Tibial nerve (tissue), 4 donors: ENCODE results near the gene SMARCA4. TPM values are rescaled to one million over a fixed set of nuclear protein-coding genes. Genes with fewer than 3 reads are reported as not detected.

Experiments
- DNase-seq, 2 donors: peaks; one replicate each; pipeline ENCODE4 v3.0.0-alpha.2; 2019; ENCODE audit warnings: low spot score in 2 of 2
- H3K27ac ChIP-seq, 4 donors: fragments of 200-600 bp; sonication (generic) in 3 of 4; one replicate each; pipeline ENCODE4 v1.5.1; 2017 to 2019; ENCODE audit warnings: mild to moderate bottlenecking in 1 of 4
- H3K27me3 ChIP-seq, 2 donors: fragments of 200-600 bp; sonication (generic) in 1 of 2; one replicate each; pipeline versions ENCODE4 v1.5.1 to v1.6.0; 2017 to 2019
- H3K36me3 ChIP-seq, 3 donors: fragments of 200-600 bp; sonication (generic); one replicate each; pipeline ENCODE4 v1.5.1; 2018 to 2019
- H3K4me1 ChIP-seq, 4 donors: fragments of 200-600 bp; sonication (generic) in 3 of 4; one replicate each; pipeline ENCODE4 v1.5.1; 2017 to 2019
- H3K4me3 ChIP-seq, 4 donors: fragments of 200-600 bp; sonication (generic) in 3 of 4; one replicate each; pipeline ENCODE4 v1.5.1; 2017 to 2019; ENCODE audit warnings: mild to moderate bottlenecking in 1 of 4, moderate library complexity in 1 of 4
- H3K9me3 ChIP-seq, 4 donors: fragments of 200-600 bp; sonication (generic) in 3 of 4; one replicate each; pipeline ENCODE4 v1.5.1; 2017 to 2019
- EP300 ChIP-seq, 2 donors: sonication (generic); formaldehyde crosslinking; IDR thresholded peaks; one replicate each; pipeline ENCODE4 v1.6.1; 2017; ENCODE audit warnings: antibody characterized with exemption in 2 of 2, mild to moderate bottlenecking in 1 of 2
- POLR2A ChIP-seq, 2 donors: fragments of 450-650 bp; IDR thresholded peaks; one replicate each; pipeline ENCODE4 v1.6.1; 2017; ENCODE audit warnings: antibody characterized with exemption in 2 of 2, mild to moderate bottlenecking in 2 of 2, moderate library complexity in 2 of 2
- WGBS, 2 donors: methylation state at CpG; one replicate each; pipeline ENCODE4 v1.1.5; 2018; 5-methylcytosine and 5-hydroxymethylcytosine counted together
- total RNA-seq, 4 donors: library from RNA; depleted of rRNA; stranded (reverse); fragments of >200 nt; gene quantifications; one replicate each; pipeline ENCODE4 v1.1.0, GENCODE V29; 2016
- TF ChIP-seq, protein P1 (sequence below), 5 experiments: fragments of 200-600 bp in 3 of 5; fragments of 450-650 bp in 2 of 5; sonication (generic) in 3 of 5; IDR thresholded peaks; one replicate each; pipeline ENCODE4 v1.5.1; 2016 to 2019; ENCODE audit warnings: antibody characterized with exemption in 5 of 5, mild to moderate bottlenecking in 3 of 5, moderate library complexity in 2 of 5

Gene SMARCA4
- total RNA-seq, 4 donors from 2014 or later = 54.2 to 122 (median 73.9) TPM

DNA sequence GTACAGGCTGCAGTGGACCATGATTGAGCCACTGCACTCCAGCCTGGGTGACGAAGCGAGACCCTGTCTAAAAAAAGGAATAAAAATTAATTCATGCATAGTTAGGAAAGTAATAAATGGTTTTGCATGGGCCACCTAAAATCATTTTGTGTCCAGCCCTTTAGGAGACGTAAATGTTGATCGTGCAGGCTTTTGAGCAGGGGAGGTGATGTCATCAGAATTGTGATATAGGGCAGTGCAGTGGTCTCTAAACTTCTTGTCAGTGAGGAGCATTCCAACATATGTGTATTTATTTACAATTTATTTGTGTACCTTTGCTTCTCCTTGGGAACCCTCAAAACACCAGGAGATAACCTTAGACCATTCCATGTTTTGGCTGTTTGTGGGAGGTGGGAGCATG lies 3.0 kb downstream of the SMARCA4 start:
- Histone ChIP-seq H3K9me3 (no peaks in the 10 kb centered on the region), H3K27ac (no peak overlapping the region), H3K4me3 (no peak overlapping the region), H3K27me3 (no peaks in the 10 kb centered on the region), H3K4me1 (peaks cover 0 to 51% (median 15%) of the 10 kb centered on the region in 4 donors), H3K36me3 (peaks cover 0 to 6% (median 0%) of the 10 kb centered on the region in 3 donors)
- WGBS, 2 donors = 69 to 71% methylated on average over 4 of the region's 4 CpGs
- DNase-seq = no peak
- TF ChIP-seq POLR2A (IDR thresholded peaks at IDR 0.05) (no peak), EP300 (IDR thresholded peaks at IDR 0.05) (no peak)
- TF ChIP-seq, protein P1, sequence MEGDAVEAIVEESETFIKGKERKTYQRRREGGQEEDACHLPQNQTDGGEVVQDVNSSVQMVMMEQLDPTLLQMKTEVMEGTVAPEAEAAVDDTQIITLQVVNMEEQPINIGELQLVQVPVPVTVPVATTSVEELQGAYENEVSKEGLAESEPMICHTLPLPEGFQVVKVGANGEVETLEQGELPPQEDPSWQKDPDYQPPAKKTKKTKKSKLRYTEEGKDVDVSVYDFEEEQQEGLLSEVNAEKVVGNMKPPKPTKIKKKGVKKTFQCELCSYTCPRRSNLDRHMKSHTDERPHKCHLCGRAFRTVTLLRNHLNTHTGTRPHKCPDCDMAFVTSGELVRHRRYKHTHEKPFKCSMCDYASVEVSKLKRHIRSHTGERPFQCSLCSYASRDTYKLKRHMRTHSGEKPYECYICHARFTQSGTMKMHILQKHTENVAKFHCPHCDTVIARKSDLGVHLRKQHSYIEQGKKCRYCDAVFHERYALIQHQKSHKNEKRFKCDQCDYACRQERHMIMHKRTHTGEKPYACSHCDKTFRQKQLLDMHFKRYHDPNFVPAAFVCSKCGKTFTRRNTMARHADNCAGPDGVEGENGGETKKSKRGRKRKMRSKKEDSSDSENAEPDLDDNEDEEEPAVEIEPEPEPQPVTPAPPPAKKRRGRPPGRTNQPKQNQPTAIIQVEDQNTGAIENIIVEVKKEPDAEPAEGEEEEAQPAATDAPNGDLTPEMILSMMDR (IDR thresholded peaks at IDR 0.05) = no peak

DNA sequence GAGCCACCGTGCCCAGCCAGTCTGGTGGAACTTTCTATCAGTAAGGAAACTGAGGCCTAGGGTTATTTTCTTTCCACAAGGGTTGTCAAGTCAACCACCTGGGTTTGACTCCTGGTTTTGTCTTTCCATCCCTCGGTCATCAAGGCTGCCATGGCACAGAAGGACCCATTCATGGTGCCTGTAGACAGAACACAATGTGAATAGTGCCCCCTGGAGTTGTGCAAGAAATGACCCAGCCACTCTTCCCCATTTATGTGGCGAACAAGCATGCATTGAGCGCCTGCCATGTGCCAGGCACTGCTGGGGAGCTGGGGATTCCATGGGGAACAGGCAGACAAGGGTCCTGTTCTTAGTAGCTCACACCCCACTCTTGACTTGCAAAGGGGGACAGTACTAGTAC lies 4.1 kb downstream of the SMARCA4 start:
- TF ChIP-seq, protein P1 (IDR thresholded peaks at IDR 0.05) = no peak
- TF ChIP-seq EP300 (IDR thresholded peaks at IDR 0.05) (no peak), POLR2A (IDR thresholded peaks at IDR 0.05) (no peak)
- Histone ChIP-seq H3K36me3 (peaks cover 0 to 6% (median 0%) of the 10 kb centered on the region in 3 donors), H3K9me3 (no peaks in the 10 kb centered on the region), H3K4me3 (no peak overlapping the region), H3K27ac (no peak overlapping the region), H3K4me1 (peaks cover 0 to 48% (median 14%) of the 10 kb centered on the region in 4 donors), H3K27me3 (no peaks in the 10 kb centered on the region)
- DNase-seq = no peak
- 96 to 97% methylated on average over 4 of the region's 4 CpGs for WGBS, 2 donors

DNA sequence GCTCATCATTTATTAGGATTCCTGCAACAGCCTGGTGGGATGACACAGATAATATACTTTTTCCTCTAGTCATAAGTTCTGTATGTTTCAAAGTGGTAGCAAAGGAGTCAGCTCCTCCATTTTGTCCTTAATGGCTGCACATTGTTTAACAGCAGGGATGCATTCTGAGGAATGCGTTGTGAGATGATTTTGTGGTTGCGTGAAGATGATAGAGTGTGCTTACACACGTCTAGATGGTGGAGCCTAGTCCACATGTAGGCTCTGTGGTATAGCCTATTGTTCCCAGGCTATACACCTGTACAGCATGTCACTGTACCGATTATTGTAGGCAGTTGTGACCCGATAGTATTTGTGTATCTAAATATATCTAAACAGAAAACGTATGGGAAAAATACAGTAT lies 4.6 kb downstream of the SMARCA4 start:
- Histone ChIP-seq H3K4me3 (no peak overlapping the region), H3K36me3 (peaks cover 0 to 6% (median 0%) of the 10 kb centered on the region in 3 donors), H3K9me3 (no peaks in the 10 kb centered on the region), H3K4me1 (peaks cover 0 to 48% (median 12%) of the 10 kb centered on the region in 4 donors), H3K27ac (no peak overlapping the region), H3K27me3 (no peaks in the 10 kb centered on the region)
- WGBS, 2 donors = 78 to 80% methylated on average over 6 of the region's 6 CpGs
- no peak for TF ChIP-seq POLR2A (IDR thresholded peaks at IDR 0.05)
- TF ChIP-seq EP300 (IDR thresholded peaks at IDR 0.05) = no peak
- TF ChIP-seq, protein P1 (IDR thresholded peaks at IDR 0.05) = no peak
- DNase-seq = no peak

DNA sequence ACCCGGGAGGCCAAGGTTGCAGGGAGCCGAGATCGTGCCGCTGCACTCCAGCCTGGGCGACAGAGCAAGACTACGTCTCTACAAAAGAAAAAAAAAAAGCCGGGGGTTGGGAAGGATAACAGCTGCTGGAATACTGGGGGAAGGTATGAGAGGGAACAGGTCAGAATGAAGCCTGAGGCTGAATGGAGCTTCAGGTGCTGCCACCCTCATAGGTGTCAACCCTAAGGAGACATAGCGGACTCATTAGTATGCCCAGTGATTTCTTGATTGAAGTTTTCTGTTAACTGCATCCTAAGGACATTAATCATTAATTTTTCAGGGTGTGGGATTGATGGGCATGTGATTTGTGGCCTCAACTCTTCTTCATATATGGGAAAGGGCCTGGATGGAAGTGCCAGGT lies 6.0 kb downstream of the SMARCA4 start:
- no peak for TF ChIP-seq EP300 (IDR thresholded peaks at IDR 0.05)
- TF ChIP-seq POLR2A (IDR thresholded peaks at IDR 0.05) = no peak
- TF ChIP-seq, protein P1 (IDR thresholded peaks at IDR 0.05) = no peak
- WGBS, 2 donors = 89 to 92% methylated on average over 8 of the region's 8 CpGs
- no peak overlapping the region for H3K4me3 ChIP-seq
- peaks cover 0 to 50% (median 12%) of the 10 kb centered on the region in 4 donors for H3K4me1 ChIP-seq
- H3K36me3 ChIP-seq = peaks cover 0 to 6% (median 0%) of the 10 kb centered on the region in 3 donors
- H3K27me3 ChIP-seq = no peaks in the 10 kb centered on the region
- DNase-seq = no peak
- no peak overlapping the region for H3K27ac ChIP-seq
- H3K9me3 ChIP-seq = no peaks in the 10 kb centered on the region

DNA sequence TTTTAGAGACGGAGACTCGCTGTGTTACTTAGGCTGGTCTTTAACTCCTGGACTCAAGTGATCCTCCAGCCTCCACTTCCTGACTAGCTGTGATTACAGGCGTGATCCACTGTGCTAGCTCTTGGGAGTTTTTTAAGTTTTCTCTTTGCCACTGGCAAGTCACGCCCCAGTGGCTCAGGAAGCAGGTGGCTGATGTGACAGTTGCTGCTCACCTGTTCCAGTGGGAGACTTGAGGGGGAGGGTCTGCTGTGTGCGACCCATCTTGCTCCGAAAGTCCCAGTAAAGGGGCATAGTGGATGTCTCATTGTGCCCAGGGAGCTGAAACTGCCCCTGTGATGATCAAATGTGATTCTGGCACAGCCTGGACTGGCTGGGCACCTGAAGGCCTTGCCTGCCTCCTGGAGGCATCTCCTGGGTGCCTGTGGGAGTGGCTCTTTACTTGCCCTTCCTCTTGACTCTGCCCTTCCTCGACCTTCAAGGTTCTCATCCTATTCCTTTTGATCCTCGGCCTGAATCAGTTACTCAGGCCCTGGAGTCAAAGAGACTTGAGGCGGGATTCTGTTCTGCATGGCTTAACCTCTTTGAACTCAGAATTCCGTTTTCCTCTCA lies 7.8 kb downstream of the SMARCA4 start:
- WGBS, 2 donors = 44 to 54% methylated on average over 8 to 10 of the region's 10 CpGs
- H3K36me3 ChIP-seq = peaks cover 0 to 11% (median 0%) of the 10 kb centered on the region in 3 donors
- TF ChIP-seq EP300 (IDR thresholded peaks at IDR 0.05) (no peak), POLR2A (IDR thresholded peaks at IDR 0.05) (no peak)
- TF ChIP-seq, protein P1 (IDR thresholded peaks at IDR 0.05) = no peak
- no peaks in the 10 kb centered on the region for H3K9me3 ChIP-seq
- DNase-seq = no peak
- H3K4me3 ChIP-seq = no peak overlapping the region
- H3K27me3 ChIP-seq = no peaks in the 10 kb centered on the region
- peaks cover 0 to 32% (median 2%) of the 10 kb centered on the region in 4 donors for H3K4me1 ChIP-seq
- H3K27ac ChIP-seq = peak overlapping the region in 2 of 4 donors; percentile 38 to 43
